Colon (tissue), 2 donors: Measurements from ENCODE around the gene UQCR11.

Experiments used
- FAIRE-seq: peaks from 2 replicates; lab custom pipeline; 2012; peaks lifted over from hg19 to GRCh38; lab: Jason Lieb, UNC
- donor health status: control.
- donor health status: control.

UQCR11 gene

DNA sequence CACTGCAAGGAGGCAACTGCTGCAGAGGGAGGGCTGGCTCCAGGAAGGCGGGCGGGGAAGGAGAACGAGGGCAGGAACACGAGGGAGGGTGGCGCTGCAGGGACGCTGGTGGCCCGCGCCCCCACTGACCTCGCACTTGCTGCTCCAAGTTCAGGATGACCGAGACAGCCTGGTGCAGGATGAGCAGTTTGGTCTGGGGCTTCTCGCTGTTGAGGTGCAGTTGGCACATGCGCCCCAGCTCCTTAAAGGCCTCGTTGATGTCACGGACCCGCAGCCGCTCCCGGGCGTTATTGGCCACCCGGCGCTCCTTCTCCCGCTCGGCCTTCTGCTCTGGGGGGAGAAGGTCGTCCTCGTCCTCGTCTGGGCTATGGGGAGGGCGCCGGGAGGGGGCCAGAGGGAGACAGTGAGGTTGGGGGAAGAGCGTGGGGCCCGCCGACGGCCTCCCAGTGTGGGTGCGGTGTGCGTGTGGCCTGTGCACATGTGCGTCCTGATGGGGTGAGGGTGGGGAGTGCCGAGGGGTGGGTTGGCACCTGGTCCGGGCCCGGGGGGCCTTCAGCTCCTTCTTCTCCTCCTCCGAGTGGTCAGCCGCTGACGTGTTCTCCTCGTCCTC, 10.0 kb upstream of the UQCR11 start:
- FAIRE-seq: no peak

DNA sequence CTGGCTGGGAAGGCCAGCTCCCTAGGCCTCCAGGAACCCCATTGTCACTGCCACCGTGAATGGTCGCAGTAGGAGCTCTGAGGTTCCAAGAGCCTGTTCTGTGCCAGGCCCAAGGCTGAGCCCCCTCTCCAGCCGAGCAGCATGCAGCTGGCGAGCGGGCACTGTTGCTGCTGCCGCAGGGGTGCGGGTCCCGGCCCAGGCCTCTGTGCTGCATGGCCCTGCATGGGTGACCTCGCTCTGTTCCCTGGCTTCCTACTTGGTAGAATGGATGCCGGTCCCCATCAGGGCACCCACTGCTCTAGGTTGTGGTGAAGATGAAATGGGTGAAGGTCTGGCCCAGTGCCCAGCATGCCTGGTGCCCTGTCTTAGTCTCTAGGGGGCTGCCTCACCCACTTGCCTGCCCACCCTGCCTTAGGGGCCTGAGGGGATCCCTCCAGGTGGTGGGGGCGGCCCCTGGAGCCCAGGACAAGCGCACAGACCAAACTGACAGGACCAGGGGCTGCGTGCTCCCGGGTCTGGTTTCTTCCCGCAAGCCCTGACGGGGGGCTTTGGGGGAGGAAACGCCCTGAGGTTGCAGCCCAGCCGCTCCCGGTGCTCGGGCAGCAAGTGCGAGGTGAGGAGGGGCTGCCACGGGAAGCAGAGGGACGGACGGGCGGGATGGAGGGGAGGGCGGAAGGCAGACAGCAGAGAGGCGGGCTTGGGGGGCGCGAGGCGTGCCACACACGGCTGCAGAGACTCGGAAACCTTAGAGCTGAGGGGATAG, 8.7 kb upstream of the UQCR11 start:
- no peak for FAIRE-seq

DNA sequence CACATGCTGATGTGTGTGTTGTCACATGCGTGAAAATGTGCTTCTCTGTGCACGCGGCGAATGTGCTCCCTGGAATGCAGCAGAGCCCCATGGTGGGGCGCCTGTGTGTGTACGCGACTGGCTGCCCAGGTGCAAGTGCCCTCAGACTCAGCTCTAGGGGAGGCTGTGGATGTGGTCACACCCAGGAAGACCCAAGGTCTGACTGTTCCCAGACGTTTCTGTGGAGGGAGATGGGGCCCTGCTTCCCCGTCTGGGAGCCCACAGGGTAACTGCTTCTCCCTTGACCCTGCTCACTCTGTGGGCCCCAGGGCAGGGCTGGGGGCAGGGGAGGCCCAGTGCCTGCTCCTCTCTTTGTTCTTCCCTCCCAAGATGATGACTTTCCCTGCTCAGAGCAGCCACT, 7.9 kb upstream of the UQCR11 start:
- no peak for FAIRE-seq

DNA sequence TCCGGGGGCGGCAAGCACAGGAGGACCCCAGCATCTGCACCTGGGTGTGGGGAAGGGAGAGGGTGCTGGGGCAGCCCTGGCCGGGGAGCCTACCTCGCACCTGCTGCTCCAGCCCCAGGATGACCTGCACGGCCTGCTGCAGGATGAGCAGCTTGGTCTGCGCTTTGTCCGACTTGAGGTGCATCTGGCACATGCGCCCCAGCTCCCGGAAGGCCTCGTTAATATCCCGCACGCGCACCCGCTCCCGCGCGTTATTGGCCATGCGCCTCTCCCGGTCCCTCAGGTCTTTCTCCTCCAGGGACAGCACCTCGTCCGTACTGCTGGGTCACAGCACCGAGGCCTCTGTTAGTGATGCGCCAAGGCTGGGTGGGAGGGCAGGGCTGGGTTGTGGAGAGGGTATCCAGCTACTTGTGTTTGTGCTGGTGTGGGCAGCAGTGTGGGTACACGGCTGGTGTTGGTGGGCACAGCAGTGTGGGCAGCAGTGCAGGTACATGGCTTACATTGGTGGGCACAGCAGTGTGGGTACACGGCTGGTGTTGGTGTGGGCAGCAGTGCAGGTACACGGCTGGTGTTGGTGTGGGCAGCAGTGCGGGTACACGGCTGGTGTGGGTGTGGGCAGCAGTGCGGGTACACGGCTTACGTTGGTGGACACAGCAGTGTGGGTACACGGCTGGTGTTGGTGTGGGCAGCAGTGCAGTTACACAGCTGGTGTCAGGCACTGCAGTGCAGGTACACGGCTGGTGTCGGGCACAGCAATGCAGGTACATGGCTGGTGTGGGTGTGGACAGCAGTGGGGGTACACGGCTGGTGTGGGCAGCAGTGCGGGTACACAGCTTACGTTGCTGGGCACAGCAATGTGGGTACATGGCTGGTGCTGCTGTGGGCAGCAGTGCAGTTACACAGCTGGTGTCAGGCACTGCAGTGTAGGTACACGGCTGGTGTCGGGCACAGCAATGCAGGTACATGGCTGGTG, 7.1 kb upstream of the UQCR11 start:
- FAIRE-seq: no peak

DNA sequence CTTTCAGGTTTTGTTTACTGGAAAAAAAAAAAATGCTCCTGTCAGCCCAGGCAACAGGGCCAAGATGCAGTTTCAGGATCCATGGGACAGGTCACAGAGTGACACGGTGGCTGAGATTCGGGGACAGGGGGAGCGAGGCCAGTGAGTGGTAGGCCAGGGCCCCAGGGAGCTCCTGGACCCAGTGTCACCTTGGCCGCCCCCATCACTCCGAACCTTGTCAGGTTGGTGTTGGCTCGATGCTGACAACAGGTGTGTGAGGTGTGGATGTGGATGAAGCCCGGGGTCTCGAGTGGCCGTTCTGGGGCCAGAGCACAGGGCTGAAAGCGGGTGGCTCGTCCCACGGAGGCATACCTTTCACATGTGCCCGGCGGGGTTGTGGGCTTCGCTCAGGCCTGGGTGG, 6.1 kb upstream of the UQCR11 start:
- no peak for FAIRE-seq

DNA sequence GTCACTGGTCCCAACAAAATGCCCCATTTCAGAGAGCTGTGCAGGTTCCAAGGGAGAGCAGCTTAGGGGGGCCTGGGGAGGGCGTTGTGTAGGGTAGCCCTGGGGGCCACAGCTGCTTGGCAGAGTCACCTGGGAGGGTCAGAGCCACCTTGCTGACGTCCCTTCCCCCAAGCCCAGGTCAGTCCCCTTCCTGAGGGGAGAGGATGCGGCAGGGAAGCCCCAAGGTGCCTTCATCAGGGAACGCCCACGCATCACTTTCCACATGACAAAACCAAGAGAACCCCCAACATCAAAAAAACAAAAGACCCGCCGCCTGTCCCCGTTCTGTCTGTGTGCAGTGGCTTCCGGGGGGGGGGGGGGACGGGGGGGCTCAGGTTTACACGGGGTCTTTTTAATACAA, 5.3 kb upstream of the UQCR11 start:
- no peak for FAIRE-seq

DNA sequence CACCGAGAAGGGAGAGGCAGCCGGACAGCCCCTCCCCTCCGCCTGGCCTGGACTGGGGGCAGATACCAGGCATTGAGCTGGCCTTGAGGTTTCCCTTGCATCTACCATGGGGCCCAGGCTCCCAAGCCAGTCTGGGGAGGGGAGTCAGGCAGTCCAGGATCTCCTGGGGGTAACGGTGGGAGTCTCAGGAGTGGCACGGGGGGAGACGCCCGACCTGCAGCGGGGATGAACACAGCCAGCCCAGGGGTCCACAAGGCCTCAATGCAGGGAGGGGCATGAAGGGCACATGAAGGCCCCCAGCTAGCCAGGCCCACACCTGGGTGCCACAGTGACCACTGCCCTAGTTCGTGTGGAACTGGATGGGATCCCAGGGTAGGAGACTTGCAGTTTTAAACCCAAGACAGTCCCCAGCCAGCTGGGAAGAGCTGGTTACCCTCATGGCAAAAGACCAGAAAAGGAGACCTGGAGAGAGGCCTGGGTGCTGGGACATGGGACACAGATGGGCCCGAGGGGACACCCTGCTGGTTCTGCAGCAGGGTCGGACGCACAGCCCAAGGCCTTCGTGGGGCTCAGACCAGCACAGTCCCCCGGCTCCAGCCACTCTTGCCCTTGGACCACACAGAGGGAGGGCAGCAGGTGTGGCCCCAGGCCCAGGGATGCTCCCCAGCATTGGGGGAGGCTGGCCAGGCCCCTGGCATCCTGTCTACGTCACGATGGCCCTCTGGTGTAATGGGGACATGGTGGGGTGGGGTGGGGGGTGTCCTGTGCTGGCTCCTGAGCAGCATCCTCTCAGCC, 4.6 kb upstream of the UQCR11 start:
- no peak for FAIRE-seq

DNA sequence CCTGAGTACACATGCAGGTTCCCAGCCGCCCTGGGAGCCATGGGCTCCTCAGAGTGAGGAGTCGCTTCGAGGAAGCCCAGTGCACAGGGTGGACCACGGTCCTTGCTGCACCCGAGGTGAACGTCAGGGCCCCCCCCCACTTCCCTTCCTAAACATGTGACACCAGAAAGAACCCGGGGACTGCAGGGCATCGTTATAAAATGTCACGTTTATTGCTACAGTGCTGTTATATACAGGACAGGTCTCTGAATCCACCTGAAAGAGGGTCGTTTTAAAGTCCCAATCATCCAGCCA, 3.8 kb upstream of the UQCR11 start:
- no peak for FAIRE-seq

DNA sequence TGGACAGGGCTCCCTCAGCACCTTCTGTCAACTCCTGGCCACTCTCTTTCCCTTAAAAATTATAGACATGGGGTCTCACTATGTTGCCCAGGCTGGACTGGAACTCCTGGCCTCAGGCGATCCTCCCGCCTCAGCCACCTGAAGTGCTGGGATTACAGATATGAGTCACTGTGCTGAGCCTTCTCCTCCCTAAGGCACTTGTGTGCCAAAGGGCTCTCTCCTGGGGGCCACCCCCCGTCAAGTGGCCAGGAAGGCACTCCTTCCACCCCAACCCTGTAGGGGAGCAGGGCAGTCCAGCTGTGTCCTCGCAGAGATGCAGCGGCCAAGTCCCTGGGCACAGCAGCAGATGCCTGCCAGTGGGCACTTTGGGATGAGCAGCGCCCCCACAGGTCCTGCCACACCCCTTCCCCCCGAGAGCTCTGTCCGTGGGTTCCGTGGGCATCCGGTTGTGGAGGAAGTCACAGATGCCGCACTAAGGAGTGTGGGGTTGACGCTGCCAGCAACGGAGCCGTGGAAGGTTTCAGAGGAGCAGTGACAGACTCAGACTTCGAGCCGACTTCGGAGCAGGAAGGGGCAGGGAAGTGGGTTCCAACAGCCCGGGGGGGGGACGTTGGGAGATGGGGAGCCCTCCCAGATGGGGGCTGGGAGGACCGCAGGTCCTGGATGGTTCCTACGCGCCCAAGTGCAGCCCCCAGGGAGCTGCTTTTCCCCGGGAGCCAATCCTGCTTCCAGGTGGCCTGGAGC, 3.3 kb upstream of the UQCR11 start:
- FAIRE-seq: no peak

DNA sequence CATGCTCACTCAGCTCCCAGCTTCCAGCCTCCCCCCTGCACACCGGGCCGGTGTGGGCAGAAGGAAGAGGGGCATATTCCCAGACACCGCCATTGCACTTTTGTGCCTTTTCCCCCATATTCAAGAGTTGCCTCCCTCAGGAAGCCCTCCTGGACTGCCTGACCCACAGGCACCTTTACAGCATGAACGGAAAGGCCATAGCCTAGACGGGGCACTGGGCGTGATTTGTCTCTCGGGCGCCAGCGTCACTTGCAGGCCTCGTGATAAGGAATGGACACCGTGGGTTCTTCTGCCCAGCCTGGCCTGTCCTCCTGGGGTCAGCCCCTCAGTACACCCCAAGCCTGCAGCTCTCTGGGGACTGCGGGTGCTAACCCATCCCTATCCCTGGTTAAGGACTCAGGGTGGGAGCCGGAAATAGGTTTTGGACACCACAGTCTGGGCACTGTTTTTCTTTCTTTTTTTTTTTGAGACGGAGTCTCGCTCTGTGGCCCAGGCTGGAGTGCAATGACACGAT, 933 bp upstream of the UQCR11 start:
- FAIRE-seq: no peak

DNA sequence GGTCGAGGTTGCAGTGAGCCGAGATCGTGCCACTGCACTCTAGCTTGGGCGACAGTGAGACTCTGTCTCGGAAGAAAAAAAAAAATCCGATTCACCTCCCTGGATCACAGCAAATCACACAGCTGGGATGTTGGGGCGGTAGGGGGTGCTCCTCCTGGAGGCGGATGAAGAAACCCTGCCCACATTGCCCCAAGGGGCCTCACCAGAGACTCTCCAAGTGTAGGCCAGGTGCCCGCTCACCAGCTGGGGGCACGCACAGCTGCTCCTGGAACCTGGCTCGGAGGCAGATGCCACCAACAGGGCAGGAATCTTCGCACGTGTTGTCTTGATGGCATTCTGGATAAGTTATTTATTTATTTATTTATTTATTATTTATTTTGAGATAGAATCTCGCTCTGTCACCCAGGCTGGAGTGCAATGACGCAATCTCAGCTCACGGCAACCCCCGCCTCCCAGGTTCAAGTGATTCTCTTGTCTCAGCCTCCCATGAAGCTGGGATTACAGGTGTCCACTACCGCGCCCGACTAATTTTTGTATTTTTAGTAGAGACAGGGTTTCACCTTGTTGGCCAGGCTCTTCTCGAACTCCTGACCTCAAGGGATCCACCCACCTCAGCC, 3.1 kb downstream of the UQCR11 start:
- FAIRE-seq: no peak

DNA sequence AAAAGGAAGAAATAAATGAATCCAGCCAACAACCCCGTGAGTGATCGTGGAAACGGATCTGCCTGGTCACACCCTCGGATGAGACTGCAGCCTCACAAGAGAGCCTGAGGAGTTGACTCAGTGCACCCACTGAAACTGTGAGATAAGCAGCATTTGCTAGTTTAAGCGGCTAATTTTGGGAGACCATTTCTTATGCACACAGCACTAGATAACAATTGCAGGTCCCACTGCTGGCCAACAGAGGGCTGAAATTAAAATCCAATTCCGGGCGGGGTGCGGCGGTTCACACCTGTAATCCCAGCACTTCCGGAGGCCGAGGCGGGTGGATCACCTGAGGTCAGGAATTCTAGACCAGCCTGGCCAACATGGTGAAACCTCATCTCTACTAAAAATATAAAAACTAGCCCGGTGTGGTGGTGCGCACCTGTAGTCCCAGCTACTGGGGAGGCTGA, 3.6 kb downstream of the UQCR11 start:
- FAIRE-seq: no peak

DNA sequence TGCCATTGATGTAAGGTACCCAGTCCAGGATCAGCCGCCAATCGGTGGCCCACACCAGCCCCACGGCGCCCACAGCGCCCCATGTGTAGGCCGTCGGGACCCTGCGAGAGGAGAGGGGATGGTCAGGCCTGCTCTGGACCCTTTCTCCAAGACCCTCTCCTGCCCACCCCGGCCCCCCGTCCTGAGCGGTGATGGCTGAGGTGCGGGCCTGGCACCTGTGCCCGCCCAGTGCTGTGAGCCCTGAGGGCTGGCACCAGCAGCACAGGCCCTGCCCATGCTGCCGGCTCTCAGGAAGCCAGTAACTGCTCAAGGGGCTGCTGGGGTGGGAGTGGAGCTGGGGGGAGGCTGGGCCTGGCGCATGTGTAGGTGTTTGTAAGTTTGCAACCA, 5.8 kb downstream of the UQCR11 start:
- no peak for FAIRE-seq

DNA sequence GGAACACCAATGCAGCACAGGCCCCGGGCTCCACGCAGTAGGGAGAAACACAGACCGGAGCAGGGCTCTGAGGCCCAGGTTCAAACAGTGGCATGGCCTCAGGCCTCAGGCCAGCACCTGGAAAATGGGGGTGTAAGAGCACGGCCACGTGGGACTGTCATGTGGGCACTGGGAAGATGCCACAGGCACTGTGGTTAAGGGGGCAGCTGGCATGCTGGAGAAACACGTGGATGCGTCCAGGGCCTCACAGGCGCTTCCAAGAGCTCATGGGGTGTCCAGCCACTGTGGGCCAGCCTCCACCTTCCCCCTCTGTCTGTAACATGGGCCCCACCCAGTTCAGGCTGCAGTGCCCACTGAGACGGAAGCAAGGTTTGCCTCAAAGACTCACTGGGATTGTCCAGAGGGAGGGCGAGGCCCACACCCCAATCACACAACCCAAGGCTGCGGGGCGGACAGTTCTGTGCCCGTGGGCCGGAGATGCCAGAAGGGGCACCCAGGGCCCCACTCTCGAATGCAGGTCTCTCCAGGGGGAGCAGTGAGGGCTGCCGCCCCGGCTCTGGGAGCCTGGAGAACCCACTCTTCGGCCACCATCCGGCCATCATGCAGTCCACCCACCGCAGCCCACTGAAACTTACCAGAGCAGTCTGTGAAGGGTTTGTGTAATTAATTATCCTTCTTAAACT, 6.3 kb downstream of the UQCR11 start:
- FAIRE-seq: no peak

DNA sequence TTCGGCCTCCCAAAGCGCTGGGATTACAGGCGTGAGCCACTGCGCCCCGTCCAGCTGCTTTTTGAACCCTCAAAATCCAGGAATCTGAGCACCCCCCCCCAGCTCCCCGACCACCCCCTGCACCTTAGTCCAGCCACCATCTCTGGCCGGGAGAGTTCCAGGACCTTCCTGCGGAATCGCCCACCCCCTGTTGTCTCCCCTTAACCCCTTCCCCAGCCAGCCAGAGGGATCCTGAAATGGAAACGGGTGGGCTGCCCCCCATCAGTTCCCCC, 11.8 kb downstream of the UQCR11 start:
- no peak for FAIRE-seq

DNA sequence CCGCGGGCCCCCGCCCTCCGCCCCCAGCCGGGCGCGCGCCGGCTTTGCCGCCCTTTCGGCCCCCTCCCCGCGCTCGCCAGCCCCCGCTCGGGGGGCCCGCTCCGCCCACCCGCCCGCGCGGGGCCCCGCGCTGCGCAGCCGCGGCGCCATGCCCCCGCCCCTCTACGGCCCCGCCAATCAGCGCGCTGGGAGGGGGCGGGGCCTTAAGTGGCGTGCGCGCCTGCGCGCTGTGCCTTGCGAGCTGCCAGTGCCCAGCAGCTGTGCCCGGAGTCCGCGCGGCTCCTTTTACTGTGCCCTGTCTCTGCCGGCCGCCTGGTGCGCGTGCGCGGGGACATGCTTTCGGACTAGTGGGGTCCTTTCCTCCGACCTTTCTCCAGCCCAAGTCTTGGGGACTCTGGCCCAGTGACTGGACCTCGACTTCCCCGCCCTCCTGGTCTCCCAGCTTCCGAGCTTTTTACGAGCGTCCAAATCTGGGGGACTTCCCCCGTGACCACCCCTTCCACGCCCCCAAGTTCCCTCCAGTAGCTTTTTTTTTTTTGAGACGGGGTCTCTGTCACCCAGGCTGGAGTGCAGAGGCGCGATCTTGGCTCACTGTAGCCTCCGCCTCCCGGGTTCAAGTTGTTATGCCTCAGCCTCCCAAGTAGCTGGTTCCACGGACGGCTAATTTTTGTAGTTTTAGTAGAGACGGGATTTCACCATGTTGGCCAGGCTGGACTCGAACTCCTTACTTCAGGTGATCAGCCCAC, 12.3 kb downstream of the UQCR11 start, which contains the start of gene MBD3:
Gene MBD3 (minus strand): TSS at position 111 of the 746 bp plus-strand sequence. CDS start 234 bp downstream, outside the sequence.
- no peak for FAIRE-seq

DNA sequence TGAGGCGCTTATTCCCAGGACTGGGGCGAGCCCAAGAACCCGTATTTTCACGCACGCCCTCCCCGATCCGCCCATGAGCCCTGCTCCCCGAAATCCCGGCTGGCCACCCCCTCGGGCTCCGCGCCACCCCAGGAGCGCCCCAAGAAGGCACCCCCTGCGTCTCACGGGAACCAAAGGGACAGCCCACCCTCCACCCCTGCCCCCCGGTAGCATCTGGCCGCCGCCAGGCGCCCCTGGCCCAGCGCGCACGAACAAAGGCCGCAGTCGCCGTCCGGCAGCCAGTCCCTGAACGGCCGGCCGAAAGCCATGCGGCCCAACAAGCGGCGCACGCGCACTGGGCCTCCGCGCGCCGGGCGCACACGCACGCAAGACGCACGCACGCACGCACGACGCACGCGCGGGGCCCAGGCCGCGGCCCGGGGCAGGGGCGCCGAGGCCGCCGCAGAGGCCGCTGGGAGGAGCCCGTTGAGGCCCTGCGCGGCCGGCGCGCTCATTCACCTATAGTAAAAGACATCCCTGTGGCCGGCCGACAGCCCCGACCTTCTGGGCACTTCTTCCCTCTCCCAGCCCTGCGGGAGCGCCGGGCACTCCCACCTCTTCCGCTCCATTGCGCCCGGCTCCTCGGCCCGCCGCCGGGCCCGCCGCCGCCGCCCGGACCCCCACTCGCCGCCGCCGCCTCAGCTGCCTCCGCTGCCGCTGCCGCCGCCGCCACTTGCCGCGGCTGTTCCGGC, 13.1 kb downstream of the UQCR11 start:
- FAIRE-seq: no peak

DNA sequence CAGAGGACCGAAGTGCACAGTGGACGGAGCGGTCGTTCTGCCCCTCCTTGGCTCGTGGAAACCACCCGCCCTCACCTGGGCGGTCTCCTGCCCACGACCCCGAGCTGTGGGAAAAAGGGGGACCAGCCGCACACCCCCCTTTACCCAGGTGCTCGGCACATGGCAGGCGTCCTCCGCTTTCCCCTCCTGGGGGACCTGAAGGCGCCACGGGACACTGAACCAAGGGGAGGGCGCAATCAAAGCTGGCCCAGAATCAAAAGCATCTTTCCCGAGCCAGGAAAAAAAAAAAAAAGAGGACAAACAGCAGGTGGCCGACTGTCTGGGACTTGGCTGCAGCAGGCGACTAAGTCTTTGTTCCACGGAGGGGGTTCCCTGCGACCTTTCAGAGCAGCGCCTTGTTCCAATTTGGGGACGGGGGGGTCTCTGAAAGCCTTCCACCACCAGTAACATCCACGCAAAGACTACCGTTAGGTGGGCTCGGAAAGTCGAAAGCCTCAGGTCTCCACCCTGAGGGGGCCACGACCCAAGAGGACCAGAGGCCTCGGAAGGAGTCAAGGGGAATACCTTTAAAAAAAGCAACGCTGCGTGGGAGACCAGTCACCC, 13.7 kb downstream of the UQCR11 start:
- no peak for FAIRE-seq
